Endothelial cell of hepatic sinusoid (primary cell): ENCODE data around the gene ENO2.

ENCODE experiments used
- in situ Hi-C: cut with HindIII; loops from 2 replicates; pipeline ENCODE4 v1.10.0; 2017; ENCODE audit warnings: low sequenced_read_pairs

The ENO2 gene

GRCh38 chr12:6946920-6947374 lies 32.6 kb downstream of the ENO2 start:
- in situ Hi-C loops: no loop called here

GRCh38 chr12:6947615-6948014 lies 33.2 kb downstream of the ENO2 start:
- in situ Hi-C loops: no loop called here

- in situ Hi-C loops: no loop called here
Observed at GRCh38 chr12:6948873-6949594, 34.7 kb downstream of the ENO2 start.

- in situ Hi-C loops: no loop called here
Observed at GRCh38 chr12:6950401-6950801, 36.0 kb downstream of the ENO2 start.

- in situ Hi-C loops: no loop called here
Observed at GRCh38 chr12:6950811-6951540, 36.6 kb downstream of the ENO2 start, which contains the start of gene PTPN6. TSS of gene PTPN6 (plus strand) at chr12:6951356. CDS start at chr12:6951513, 157 bp downstream.

- in situ Hi-C loops: no loop called here
Observed at GRCh38 chr12:6951551-6952120, 37.3 kb downstream of the ENO2 start.

- in situ Hi-C loops: no loop called here
Observed at GRCh38 chr12:6952121-6952862, 37.9 kb downstream of the ENO2 start.

- in situ Hi-C loops: no loop called here
Observed at GRCh38 chr12:6952863-6953441, 38.6 kb downstream of the ENO2 start.

- in situ Hi-C loops: no loop called here
Observed at GRCh38 chr12:6953442-6954315, 39.3 kb downstream of the ENO2 start.

GRCh38 chr12:6954316-6955107 lies 40.1 kb downstream of the ENO2 start:
- in situ Hi-C loops: no loop called here

- in situ Hi-C loops: no loop called here
Observed at GRCh38 chr12:6955108-6956020, 41.0 kb downstream of the ENO2 start.

- in situ Hi-C loops: no loop called here
Observed at GRCh38 chr12:6956021-6956727, 41.8 kb downstream of the ENO2 start.

GRCh38 chr12:6957151-6957701 lies 42.8 kb downstream of the ENO2 start:
- in situ Hi-C loops: no loop called here

- in situ Hi-C loops: no loop called here
Observed at GRCh38 chr12:6957741-6958608, 43.6 kb downstream of the ENO2 start.

- in situ Hi-C loops: no loop called here
Observed at GRCh38 chr12:6958609-6959057, 44.3 kb downstream of the ENO2 start.
